Measurements from ENCODE around the gene CA4.

- TF ChIP-seq, protein P1, sequence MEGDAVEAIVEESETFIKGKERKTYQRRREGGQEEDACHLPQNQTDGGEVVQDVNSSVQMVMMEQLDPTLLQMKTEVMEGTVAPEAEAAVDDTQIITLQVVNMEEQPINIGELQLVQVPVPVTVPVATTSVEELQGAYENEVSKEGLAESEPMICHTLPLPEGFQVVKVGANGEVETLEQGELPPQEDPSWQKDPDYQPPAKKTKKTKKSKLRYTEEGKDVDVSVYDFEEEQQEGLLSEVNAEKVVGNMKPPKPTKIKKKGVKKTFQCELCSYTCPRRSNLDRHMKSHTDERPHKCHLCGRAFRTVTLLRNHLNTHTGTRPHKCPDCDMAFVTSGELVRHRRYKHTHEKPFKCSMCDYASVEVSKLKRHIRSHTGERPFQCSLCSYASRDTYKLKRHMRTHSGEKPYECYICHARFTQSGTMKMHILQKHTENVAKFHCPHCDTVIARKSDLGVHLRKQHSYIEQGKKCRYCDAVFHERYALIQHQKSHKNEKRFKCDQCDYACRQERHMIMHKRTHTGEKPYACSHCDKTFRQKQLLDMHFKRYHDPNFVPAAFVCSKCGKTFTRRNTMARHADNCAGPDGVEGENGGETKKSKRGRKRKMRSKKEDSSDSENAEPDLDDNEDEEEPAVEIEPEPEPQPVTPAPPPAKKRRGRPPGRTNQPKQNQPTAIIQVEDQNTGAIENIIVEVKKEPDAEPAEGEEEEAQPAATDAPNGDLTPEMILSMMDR (IDR thresholded peaks at IDR 0.05; ENCODE audit: borderline replicate concordance, extremely low read depth, low read length, poor library complexity, severe bottlenecking), result no peak
- no peak for TF ChIP-seq EZH2 (IDR thresholded peaks at IDR 0.05; ENCODE audit: borderline replicate concordance, low read depth, low read length, severe bottlenecking)
Observed at GRCh38 chr17:60145006-60145935, 4.5 kb upstream of the CA4 start.

All from DND-41 (cell line).